GM23338 (cell line): ENCODE measurements around the gene TRIM56. TPM values are rescaled to one million over a fixed set of nuclear protein-coding genes. Genes with fewer than 3 reads are reported as not detected.

Experiments used
- ATAC-seq: fragments of 200-7000 bp; cut with Tn5 transposase; 3 replicates; pipeline ENCODE4 v1.9.1; 2020
- DNase-seq: peaks from one replicate; pipeline ENCODE4 v3.0.0-alpha.2; 2015; ENCODE audit warnings: low spot score
- H2AFZ ChIP-seq: fragments of 200-600 bp; sonication (generic); 2 replicates; pipeline ENCODE4 v1.8.0; 2016; ENCODE audit warnings: antibody characterized with exemption, mild to moderate bottlenecking, moderate library complexity
- H3F3A ChIP-seq: fragments of 200-600 bp; sonication (generic); replicated peaks from 2 replicates; pipeline ENCODE4 v1.8.0; 2017; ENCODE audit warnings: antibody characterized with exemption, mixed run types, low read depth
- H3K27ac ChIP-seq: fragments of 200-600 bp; sonication (generic); 2 replicates; pipeline ENCODE4 v1.6.1; 2016; ENCODE audit warnings: low read depth
- H3K27me3 ChIP-seq: fragments of 200-600 bp; sonication (generic); 2 replicates; pipeline ENCODE4 v1.8.0; 2016; ENCODE audit warnings: mild to moderate bottlenecking, mixed run types, moderate library complexity; ENCODE audit not compliant: insufficient read depth
- H3K36me3 ChIP-seq: fragments of 200-600 bp; sonication (generic); 2 replicates; pipeline ENCODE4 v1.8.0; 2016; ENCODE audit warnings: mild to moderate bottlenecking; ENCODE audit not compliant: insufficient read depth
- H3K4me1 ChIP-seq: fragments of 200-600 bp; sonication (generic); 2 replicates; pipeline ENCODE4 v1.8.0; 2016; ENCODE audit warnings: mild to moderate bottlenecking, moderate library complexity; ENCODE audit not compliant: insufficient read depth
- H3K4me2 ChIP-seq: fragments of 200-600 bp; sonication (generic); 2 replicates; pipeline ENCODE4 v1.7.1; 2017; ENCODE audit warnings: mixed run types
- H3K4me3 ChIP-seq: fragments of 200-600 bp; sonication (generic); 2 replicates; pipeline ENCODE4 v1.6.1; 2016; ENCODE audit warnings: mixed run types
- H3K79me2 ChIP-seq: fragments of 200-600 bp; sonication (generic); replicated peaks from 2 replicates; pipeline ENCODE4 v1.8.0; 2017; ENCODE audit warnings: mild to moderate bottlenecking; ENCODE audit not compliant: insufficient read depth
- H3K9me2 ChIP-seq: fragments of 200-600 bp; sonication (generic); 2 replicates; pipeline ENCODE4 v1.8.0; 2017; ENCODE audit not compliant: insufficient read depth
- H4K20me1 ChIP-seq: fragments of 200-600 bp; sonication (generic); replicated peaks from 2 replicates; pipeline ENCODE4 v1.8.0; 2017; ENCODE audit warnings: mild to moderate bottlenecking; ENCODE audit not compliant: insufficient read depth
- H3K27ac Mint-ChIP-seq: 2 replicates; pipeline ENCODE4 v1.8.0; 2020; ENCODE audit warnings: inconsistent platforms, mild to moderate bottlenecking, moderate library complexity, mixed read lengths
- H3K27me3 Mint-ChIP-seq: 3 replicates; pipeline ENCODE4 v1.8.0; 2022; ENCODE audit warnings: low read depth, mild to moderate bottlenecking, moderate library complexity, mixed read lengths, inconsistent platforms; ENCODE audit not compliant: insufficient read depth, poor library complexity
- H3K36me3 Mint-ChIP-seq: 3 replicates; pipeline ENCODE4 v1.8.0; 2021; ENCODE audit warnings: low read depth, mild to moderate bottlenecking, inconsistent platforms, moderate library complexity, mixed read lengths
- H3K4me1 Mint-ChIP-seq: 3 replicates; pipeline ENCODE4 v1.8.0; 2020; ENCODE audit warnings: mild to moderate bottlenecking, inconsistent platforms, mixed read lengths
- H3K4me3 Mint-ChIP-seq: 3 replicates; pipeline ENCODE4 v1.8.0; 2021; ENCODE audit warnings: moderate library complexity, mild to moderate bottlenecking, inconsistent platforms, mixed read lengths
- H3K9me3 Mint-ChIP-seq: 3 replicates; pipeline ENCODE4 v1.8.0; 2020; ENCODE audit warnings: moderate library complexity, mild to moderate bottlenecking, inconsistent platforms, mixed read lengths
- CREB1 ChIP-seq: fragments of 250-450 bp; sonication (Bioruptor Pico); IDR thresholded peaks from 2 replicates; pipeline ENCODE4 v1.5.0; 2020; ENCODE audit warnings: low read depth, mild to moderate bottlenecking, moderate library complexity
- CTCF ChIP-seq, 2 experiments: fragments of 200-600 bp in 1 of 2; sonication (generic) in 1 of 2; conservative IDR thresholded peaks; 2 replicates each; pipeline versions ENCODE4 v1.5.1 to v1.6.1; 2016 to 2017; ENCODE audit warnings: antibody characterized with exemption in 2 of 2, low read depth in 2 of 2, mild to moderate bottlenecking in 2 of 2, moderate library complexity in 1 of 2
- ETS1 ChIP-seq: IDR thresholded peaks from 2 replicates; pipeline ENCODE4 v1.6.1; 2016; ENCODE audit warnings: antibody characterized with exemption
- EZH2 ChIP-seq: fragments of 200-600 bp; sonication (generic); IDR thresholded peaks from one replicate; pipeline ENCODE4 v1.8.0; 2017; ENCODE audit warnings: antibody characterized with exemption, mild to moderate bottlenecking, low read depth; ENCODE audit not compliant: unreplicated experiment
- EZH2phosphoT487 ChIP-seq: fragments of 200-600 bp; sonication (generic); IDR thresholded peaks from one replicate; pipeline ENCODE4 v1.8.1; 2018; ENCODE audit warnings: antibody characterized with exemption; ENCODE audit not compliant: unreplicated experiment
- JUNB ChIP-seq: IDR thresholded peaks from one replicate; pipeline ENCODE4 v1.6.1; 2016; ENCODE audit warnings: antibody characterized with exemption; ENCODE audit not compliant: unreplicated experiment
- NANOG ChIP-seq: IDR thresholded peaks from 2 replicates; pipeline ENCODE4 v1.6.1; 2016; ENCODE audit warnings: antibody characterized with exemption, borderline replicate concordance
- POLR2AphosphoS5 ChIP-seq: IDR thresholded peaks from 2 replicates; pipeline ENCODE4 v1.6.1; 2016; ENCODE audit warnings: antibody characterized with exemption, low read depth
- REST ChIP-seq: IDR thresholded peaks from one replicate; pipeline ENCODE4 v1.6.1; 2018; ENCODE audit warnings: antibody characterized with exemption; ENCODE audit not compliant: unreplicated experiment
- STAT1 ChIP-seq: IDR thresholded peaks from one replicate; pipeline ENCODE4 v1.6.1; 2016; ENCODE audit warnings: antibody characterized with exemption; ENCODE audit not compliant: unreplicated experiment
- ZNF114 ChIP-seq: fragments of 250-450 bp; sonication (Bioruptor Pico); IDR thresholded peaks from 2 replicates; pipeline ENCODE4 v1.5.0; 2020; ENCODE audit warnings: mild to moderate bottlenecking, moderate library complexity
- ZNF331 ChIP-seq: fragments of 250-450 bp; sonication (Bioruptor Pico); IDR thresholded peaks from 2 replicates; pipeline ENCODE4 v1.5.0; 2020; ENCODE audit warnings: low read depth, mild to moderate bottlenecking, moderate library complexity
- ZNF462 ChIP-seq: fragments of 250-450 bp; sonication (Bioruptor Pico); IDR thresholded peaks from 2 replicates; pipeline ENCODE4 v1.5.0; 2020; ENCODE audit warnings: mild to moderate bottlenecking, moderate library complexity
- polyA plus RNA-seq: library from polyadenylated mRNA; unstranded; fragments of >200 nt; fragmentation: Nextera tagmentation; extraction: Ambion mirVana; gene quantifications from 2 replicates; pipeline ENCODE4 v1.2.1, GENCODE V29; 2016
- total RNA-seq: library from RNA; depleted of rRNA; stranded (reverse); fragments of >200 nt; shearing (Covaris generic); gene quantifications from 2 replicates; pipeline ENCODE4 v1.2.3, GENCODE V29; 2014

TRIM56 gene
- total and polyA plus RNA-seq, 2 experiments from 2014 or later = 10.0 to 15.7 TPM

- no peaks in the 10 kb centered on the region for H3K36me3 Mint-ChIP-seq
- H3K4me1 Mint-ChIP-seq = peaks cover 34% of the 10 kb centered on the region
- no peak overlapping the region; the same call in 2 of the 3 replicates for H3K4me3 Mint-ChIP-seq
- no peaks in the 10 kb centered on the region for H3K27me3 ChIP-seq
- no peak for TF ChIP-seq ZNF331 (CRISPR knock-in tag)
- no peak for TF ChIP-seq JUNB
- no peak for TF ChIP-seq ZNF462 (CRISPR knock-in tag)
- no peak for TF ChIP-seq CTCF (conservative IDR thresholded peaks at IDR 0.05; ENCODE audit: low read depth in 2 of 2)
- TF ChIP-seq STAT1 = no peak
- no peak for TF ChIP-seq POLR2AphosphoS5
- no peak for TF ChIP-seq ETS1
- TF ChIP-seq EZH2 = no peak
- TF ChIP-seq NANOG = no peak
- TF ChIP-seq EZH2phosphoT487 = no peak
- no peak for TF ChIP-seq REST
- TF ChIP-seq CREB1 (CRISPR knock-in tag) = no peak
- no peak for TF ChIP-seq ZNF114
- peaks cover 30% of the 10 kb centered on the region for H3K4me1 ChIP-seq
- H3K27me3 Mint-ChIP-seq = peaks cover 25% of the 10 kb centered on the region
- DNase-seq (no peak), ATAC-seq (no peak)
- no peaks in the 10 kb centered on the region for H3K79me2 ChIP-seq
- H3F3A ChIP-seq = peaks cover 12% of the 10 kb centered on the region; the same call in 1 of the 2 replicates
- H3K4me2 ChIP-seq = peak overlapping the region; percentile 64; the same call in 1 of the 2 replicates
- peak overlapping the region; percentile 86 for H3K27ac Mint-ChIP-seq
- H3K36me3 ChIP-seq = no peaks in the 10 kb centered on the region
- H3K9me3 Mint-ChIP-seq = no peaks in the 10 kb centered on the region
- H3K27ac ChIP-seq = 0 out of 2 replicates have a peak overlapping the region, but pooled peaks have one; percentile 50
- no peak overlapping the region for H3K4me3 ChIP-seq
- no peaks in the 10 kb centered on the region for H4K20me1 ChIP-seq
- peak overlapping the region; percentile 95 for H2AFZ ChIP-seq
- no peaks in the 10 kb centered on the region for H3K9me2 ChIP-seq
Observed at GRCh38 chr7:101100858-101101847, 15.9 kb downstream of the TRIM56 start.
